ENCODE data around the gene ZNF227.
A peak's percentile ranks its signal among the peaks of the same experiment; 100 is the strongest.
"Not testable (repeated sequence)": the region's sequence is repeated elsewhere in the genome, so short reads cannot be mapped to it uniquely, and the experiment has no call there.

ZNF227 gene
- total RNA-seq = 2.4 to 18.0 (median 11.9) reads per million in 17 experiments

DNA sequence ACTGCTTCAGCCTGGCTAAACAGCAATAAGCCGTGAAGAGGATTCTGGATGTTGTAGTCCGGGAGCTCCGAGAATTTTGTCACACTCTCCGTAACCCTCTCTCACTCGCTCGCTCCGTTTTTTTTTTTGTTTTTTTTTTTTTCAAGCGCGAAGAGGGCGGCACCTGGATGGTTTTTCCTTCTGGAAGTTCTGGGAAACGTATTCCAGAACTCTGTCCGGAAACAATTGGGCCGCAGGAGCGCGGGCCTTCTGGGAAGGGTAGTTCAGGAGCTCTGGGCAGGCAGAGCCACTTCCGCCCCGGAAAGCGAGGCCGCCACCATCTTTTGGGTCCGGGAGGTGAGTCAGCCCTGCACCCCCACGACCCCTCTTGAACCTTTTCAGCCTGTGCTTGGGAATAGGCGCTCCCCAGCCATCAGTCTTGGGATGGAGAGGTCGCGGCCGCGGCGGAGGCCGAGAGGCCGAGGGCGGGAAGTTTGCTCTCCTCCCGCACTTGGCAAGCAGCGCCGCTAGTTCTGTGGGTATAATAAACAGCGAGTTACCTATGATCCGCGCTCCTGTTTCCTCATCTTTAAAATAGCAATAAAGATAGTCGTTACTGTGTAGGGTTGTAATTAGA, at the start of gene ZNF227:
Gene ZNF227, plus strand, starts transcription at position 283 of the 616 bp plus-strand sequence. CDS start 5,261 bp downstream, outside the sequence.
- DNase-seq = peak; percentile 80 to 90 (median 88)

GRCh38 chr19:44163789-44164188, 48.5 kb upstream of the ZNF227 start:
- no peak for DNase-seq

- DNase-seq = no peak
Observed at GRCh38 chr19:44164327-44164672, 48.0 kb upstream of the ZNF227 start.

DNA sequence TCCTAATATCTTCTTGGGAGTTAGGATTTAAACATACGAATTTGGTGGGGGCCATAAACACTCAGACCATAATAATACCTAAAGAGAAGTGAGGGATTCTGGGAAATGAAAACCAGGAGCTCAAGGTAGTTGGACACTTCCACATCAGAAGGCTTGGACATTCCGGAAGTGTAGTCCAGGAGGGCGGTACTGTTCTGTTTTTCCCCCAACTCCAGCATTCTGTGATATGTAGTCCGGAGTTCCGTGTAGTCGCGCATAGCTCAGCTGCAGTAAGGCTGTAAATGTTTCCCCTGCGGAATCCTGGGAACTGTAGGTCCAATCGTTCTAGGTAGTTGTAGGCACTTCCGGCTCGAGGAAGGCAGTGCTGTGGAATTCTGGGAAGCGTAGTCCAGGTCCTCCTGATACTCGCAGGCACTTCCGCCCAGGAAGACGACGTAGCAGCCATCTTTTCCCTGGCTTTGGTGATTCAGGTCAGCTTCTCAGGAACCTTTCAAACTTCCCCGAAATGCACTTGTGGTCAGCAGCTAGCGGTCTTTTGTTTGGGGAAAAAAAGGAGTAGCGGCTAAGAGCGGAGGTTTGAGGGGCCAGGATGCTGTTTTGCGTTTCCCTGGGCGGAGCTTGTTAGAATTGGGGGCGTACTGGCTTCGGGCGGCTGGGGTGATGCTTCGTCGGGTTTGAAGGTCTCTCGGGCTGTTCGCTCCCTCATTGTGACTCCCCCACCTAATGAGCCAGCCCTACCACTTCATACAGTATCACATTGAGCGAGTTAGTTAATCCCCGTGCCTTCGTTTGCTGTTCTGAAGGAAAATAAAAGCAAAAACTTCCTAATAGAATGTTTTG, 47.4 kb upstream of the ZNF227 start, which contains the start of gene ZNF226:
Gene ZNF226, plus strand, starts transcription at position 428 of the 840 bp plus-strand sequence. CDS start 4,981 bp downstream, outside the sequence.
- DNase-seq = peak; percentile 93 to 99 (median 96)

DNA sequence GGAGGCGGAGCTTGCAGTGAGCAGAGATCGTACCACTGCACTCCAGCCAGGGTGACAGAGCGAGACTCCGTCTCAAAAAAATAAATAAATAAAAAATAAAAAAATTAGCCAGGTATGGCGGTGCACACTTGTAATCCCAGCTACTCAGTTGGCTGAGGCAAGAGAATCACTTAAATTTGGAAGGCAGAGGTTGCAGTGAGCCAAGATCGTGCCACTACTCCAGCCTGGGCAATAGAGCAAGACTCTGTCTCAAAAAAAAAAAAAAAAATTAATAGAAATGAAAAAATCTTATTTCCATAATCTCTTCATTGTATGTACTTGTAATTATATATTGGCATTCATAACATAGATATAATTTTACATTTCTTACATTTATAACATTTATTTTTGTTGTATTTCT, 41.7 kb upstream of the ZNF227 start:
- not testable (repeated sequence) for DNase-seq

DNA sequence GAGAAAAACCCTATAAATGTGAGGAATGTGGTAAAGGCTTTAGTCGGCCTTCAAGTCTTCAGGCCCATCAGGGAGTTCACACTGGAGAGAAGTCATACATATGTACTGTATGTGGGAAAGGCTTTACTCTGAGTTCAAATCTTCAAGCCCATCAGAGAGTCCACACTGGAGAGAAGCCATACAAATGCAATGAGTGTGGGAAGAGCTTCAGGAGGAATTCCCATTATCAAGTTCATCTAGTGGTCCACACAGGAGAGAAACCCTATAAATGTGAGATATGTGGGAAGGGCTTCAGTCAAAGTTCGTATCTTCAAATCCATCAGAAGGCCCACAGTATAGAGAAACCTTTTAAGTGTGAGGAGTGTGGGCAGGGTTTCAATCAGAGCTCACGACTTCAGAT, 35.7 kb upstream of the ZNF227 start:
- no peak for DNase-seq

DNA sequence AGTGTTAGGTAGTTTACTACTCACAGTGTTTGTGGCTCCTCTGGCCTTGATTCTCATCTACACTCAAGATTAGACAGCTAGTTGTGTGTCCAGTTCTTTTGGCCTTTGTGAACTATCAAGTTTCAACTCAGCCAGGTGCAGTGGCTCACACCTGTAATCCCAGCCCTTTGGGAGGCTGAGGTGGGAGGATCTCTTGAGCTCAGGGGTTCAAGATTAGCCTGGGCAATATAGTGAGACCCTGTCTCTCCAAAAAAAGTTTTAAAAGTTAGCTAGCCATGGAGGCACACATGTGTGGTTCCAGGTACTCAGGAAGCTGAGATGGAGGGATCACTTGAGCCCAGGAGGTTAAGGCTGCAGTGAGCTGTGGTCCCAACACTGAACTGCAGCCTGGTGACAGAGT, 31.4 kb upstream of the ZNF227 start:
- no peak for DNase-seq

GRCh38 chr19:44182145-44182544, 30.2 kb upstream of the ZNF227 start:
- DNase-seq = no peak

DNA sequence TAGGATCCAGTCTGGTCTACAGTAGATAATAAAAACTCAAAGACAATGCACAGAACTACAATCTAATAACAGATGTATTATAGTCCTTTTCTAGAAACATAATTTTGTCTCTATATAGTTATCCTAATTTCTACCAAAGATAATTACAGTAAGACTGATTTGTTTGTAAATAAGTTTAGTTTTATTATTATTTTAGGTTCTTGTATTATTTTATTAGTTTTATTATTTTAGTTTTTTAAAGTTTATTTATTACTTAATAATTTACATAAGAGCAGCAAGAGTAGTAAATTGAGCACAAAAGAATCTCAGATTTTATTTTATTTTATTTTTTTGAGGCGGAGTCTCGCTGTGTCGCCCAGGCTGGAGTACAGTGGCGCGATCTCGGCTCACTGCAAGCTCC, 22.3 kb upstream of the ZNF227 start:
- no peak for DNase-seq

DNA sequence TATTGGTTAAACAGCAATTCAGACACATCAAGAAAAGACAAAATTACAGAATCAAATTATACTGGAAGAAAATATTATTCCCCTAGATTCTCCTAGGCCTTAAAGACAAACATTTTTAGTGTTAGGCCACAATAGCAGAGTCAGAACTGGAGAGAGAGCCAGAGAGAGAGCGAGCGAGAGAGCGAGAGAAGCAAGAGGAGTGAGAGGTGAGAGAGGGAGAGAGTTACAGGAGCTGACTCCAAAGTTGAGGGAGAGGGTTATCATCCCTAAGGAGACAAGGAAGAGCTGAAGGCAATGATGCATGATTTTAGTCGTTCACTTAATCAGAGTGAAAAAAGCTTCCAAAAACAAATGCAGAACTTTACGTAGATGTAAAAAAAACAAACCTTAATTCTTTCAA, 20.2 kb upstream of the ZNF227 start:
- no peak for DNase-seq

DNA sequence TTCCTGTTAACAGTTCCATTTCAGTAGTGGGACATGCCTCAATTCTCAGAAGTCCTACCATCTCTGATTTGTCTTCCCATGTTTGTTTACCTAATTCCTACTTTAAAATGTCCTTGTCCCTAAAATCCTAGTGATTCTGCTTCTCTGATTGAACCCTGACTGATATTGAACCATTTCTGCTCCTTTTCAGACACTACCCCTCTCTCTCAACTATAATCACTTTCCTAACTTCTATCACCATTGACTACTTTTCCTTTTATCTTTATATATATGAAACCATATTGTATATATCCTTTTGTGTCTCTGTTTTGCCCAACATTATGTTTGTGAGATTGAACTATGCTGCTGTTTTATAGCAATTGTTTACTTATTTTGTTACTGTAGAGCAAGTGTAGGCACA, 15.6 kb upstream of the ZNF227 start:
- no peak for DNase-seq

GRCh38 chr19:44202470-44202869, 9.9 kb upstream of the ZNF227 start:
- no peak for DNase-seq

GRCh38 chr19:44202974-44203373, 9.4 kb upstream of the ZNF227 start:
- DNase-seq = no peak

DNA sequence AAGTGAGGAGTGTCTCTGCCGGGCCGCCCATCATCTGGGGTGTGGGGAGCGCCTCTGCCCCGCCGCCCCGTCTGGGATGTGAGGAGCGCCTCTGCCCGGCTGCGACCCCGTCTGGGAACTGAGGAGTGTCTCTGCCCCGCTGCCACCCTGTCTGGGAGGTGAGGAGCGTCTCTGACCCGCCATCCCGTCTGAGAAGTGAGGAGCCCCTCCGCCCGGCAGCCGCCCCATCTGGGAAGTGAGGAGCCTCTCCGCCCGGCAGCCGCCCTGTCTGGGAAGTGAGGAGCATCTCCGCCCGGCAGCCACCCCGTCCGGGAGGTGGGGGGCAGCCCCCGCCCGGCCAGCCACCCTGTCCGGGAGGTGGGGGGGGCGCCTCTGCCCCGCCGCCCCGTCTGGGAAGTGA, 8.5 kb upstream of the ZNF227 start:
- DNase-seq = not testable (repeated sequence)

DNA sequence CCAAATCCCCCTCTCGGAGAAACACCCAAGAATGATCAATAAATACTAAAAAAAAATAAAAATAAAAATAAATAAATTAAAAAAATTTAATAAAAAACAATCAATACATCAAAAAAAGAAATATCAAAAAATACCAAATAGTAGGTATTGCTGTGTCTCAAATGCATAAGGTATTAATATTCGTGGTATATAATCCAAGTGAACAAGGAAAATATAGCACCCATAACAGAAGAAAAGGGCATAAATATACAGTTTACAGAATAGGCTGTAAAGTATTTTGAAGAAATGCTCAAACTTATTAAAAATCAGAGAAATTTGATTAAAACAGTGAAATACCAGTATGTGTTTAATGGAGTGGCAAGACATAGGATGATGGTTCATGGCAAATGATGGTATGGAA, 7.6 kb upstream of the ZNF227 start:
- no peak for DNase-seq

GRCh38 chr19:44207126-44207803, 5.1 kb upstream of the ZNF227 start:
- DNase-seq = peak; percentile 94 to 97 (median 96)

- peak; percentile 1 to 32 (median 28) for DNase-seq
Observed at GRCh38 chr19:44212866-44213346, 574 bp downstream of the ZNF227 start.

DNA sequence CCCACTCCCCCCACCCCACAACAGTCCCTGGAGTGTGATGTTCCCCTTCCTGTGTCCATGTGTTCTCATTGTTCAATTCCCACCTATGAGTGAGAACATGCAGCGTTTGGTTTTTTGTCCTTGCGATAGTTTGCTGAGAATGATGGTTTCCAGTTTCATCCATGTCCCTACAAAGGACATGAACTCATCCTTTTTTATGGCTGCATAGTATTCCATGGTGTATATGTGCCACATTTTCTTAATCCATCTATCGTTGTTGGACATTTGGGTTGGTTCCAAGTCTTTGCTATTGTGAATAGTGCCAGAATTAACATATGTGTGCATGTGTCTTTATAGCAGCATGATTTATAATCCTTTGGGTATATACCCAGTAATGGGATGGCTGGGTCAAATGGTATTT, 7.6 kb downstream of the ZNF227 start:
- not testable (repeated sequence) for DNase-seq

DNA sequence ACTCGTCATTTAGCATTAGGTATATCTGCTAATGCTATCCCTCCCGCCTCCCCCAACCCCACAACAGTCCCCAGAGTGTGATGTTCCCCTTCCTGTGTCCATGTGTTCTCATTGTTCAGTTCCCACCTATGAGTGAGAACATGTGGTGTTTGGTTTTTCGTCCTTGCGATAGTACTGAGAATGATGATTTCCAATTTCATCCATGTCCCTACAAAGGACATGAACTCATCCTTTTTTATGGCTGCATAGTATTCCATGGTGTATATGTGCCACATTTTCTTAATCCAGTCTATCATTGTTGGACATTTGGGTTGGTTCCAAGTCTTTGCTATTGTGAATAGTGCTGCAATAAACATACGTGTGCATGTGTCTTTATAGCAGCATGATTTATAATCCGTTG, 8.4 kb downstream of the ZNF227 start:
- not testable (repeated sequence) for DNase-seq

- DNase-seq = not testable (repeated sequence)
Observed at GRCh38 chr19:44221291-44221690, 9.0 kb downstream of the ZNF227 start.

- no peak for DNase-seq
Observed at GRCh38 chr19:44228318-44228717, 16.0 kb downstream of the ZNF227 start.

DNA sequence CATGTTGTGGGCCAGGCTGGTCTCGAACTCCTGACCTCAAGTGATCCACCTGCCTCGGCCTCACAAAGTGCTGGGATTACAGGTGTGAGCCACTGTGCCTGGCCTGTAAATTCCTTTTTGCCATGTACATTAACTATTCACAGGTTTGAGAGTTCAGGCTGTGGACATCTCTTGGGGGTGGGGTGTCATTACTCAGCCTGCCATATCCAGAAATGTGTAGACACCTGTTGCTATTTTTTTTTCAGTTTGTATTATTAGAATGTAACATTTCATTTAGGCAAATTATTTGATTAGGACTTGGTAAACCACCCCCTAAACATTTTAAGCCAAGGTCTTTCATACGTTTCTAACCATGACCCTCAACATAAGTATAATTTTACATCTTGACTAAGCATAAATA, 20.5 kb downstream of the ZNF227 start:
- no peak for DNase-seq

GRCh38 chr19:44236384-44236783, 24.1 kb downstream of the ZNF227 start:
- DNase-seq = no peak
